Endothelial cell of hepatic sinusoid (primary cell): ENCODE data around the gene PMEPA1.

ENCODE experiments used
- in situ Hi-C: cut with HindIII; loops from 2 replicates; pipeline ENCODE4 v1.10.0; 2017; ENCODE audit warnings: low sequenced_read_pairs

Gene PMEPA1

DNA sequence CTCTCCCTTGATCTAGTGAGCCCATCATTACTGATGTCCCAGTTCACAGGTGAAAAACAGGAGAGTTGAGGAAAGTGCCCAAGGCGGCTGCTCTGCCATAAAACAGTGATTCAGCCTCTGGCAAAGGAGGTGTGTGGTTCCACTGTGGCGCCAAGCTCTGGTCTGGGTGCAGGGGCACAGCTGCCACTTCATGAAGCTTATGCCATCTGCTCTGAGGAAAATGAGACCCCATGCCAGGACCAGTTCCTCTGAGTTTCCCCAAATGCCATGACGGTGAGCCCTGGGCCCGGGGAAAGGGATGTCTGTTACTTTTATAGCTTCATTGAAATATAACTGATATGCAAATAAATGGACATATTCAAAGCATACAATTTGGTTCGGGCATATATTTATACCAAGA is 55.9 kb downstream of the PMEPA1 start:
- in situ Hi-C loops = loop anchor here (5.0 kb wide), 1 partner anchor 83 kb away; no protein-coding TSS in a partner anchor

GRCh38 chr20:57653546-57653900 is 56.3 kb downstream of the PMEPA1 start:
- in situ Hi-C loops = loop anchor here (5.0 kb wide), 1 partner anchor 84 kb away; no protein-coding TSS in a partner anchor

DNA sequence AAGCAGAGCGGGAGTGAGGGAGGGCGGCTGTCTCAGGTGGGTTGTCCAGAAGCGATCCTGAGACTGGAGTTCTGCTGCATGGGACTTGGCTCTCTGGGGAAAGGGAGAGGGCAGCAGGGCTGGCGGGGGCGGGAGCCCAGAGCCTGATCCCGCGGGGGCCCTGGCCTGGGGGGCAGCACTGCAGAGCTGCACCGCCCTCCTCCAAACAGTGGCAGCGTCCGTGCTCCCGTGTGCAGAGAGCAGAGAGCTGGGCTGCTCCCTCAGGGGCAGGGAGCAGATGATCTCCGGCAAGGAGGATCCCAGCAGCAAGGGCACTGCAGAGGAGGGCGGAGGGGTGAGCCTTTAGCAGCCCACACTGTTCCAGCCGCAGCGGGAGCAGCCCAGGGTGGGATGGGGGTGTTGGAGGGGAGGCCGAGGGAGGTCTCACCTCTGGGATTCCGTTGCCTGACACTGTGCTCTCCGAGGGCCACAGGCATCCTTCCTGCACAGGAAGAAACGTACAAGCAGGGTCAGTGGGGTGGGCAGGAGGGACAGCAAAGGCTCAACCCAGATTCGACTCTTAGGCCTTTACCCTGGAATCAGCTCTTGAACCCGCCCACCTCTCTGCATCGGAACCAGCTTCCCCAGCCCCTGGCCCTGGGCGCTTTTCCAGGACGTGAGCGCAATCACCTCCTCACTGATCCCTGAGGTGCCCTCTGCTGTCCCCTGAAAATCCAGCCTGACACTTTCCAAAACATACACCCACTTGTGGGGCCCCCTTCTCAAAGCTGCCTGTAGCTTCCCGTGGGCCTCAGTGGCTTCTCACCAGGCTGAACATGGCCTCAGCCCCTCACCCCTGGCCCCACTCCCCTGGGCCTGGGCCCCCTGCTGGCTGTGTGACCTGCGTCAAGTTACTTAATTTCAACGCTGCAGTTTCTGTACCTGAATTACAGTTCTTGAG is 56.9 kb downstream of the PMEPA1 start:
- in situ Hi-C loops = loop anchor here (5.0 kb wide), 1 partner anchor 84 kb away; no protein-coding TSS in a partner anchor

- in situ Hi-C loops = loop anchor here (5.0 kb wide), 1 partner anchor 85 kb away; no protein-coding TSS in a partner anchor
These were observed 57.8 kb downstream of the PMEPA1 start for GRCh38 chr20:57651881-57652605.

GRCh38 chr20:57650756-57651483 is 58.9 kb downstream of the PMEPA1 start:
- in situ Hi-C loops = loop anchor here (5.0 kb wide), 1 partner anchor 86 kb away; no protein-coding TSS in a partner anchor

DNA sequence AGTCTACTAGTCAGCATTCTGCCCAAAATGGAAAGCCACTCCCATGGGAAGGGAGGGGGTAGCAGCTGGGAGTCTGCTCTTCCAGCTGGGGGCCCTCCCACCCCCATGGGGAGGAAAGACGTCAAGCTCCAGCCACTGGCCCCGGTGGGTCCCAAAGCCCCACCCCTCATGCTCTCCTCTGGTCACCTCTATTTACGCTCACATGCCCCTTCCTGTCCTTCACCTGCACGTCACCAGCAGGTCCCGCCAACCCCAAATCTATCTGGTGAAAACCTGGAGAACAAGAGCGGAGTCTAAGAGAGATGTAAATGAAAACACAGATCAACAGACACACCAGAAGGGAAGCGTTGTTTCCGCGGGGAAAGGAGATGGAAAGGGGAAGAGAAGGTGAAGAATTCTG is 59.5 kb downstream of the PMEPA1 start:
- in situ Hi-C loops = loop anchor here (5.0 kb wide), 1 partner anchor 87 kb away; no protein-coding TSS in a partner anchor

GRCh38 chr20:57649617-57650015 is 60.2 kb downstream of the PMEPA1 start:
- in situ Hi-C loops = loop anchor here (5.0 to 25.0 kb wide), 3 partner anchors 42 to 438 kb away; no protein-coding TSS in a partner anchor

- in situ Hi-C loops = loop anchor here (5.0 to 25.0 kb wide), 2 partner anchors 42 to 438 kb away; no protein-coding TSS in a partner anchor
These were observed 60.8 kb downstream of the PMEPA1 start for GRCh38 chr20:57648878-57649616.

- in situ Hi-C loops = loop anchor here (5.0 to 25.0 kb wide), 2 partner anchors 41 to 439 kb away; no protein-coding TSS in a partner anchor
These were observed 61.7 kb downstream of the PMEPA1 start for GRCh38 chr20:57647933-57648785.

DNA sequence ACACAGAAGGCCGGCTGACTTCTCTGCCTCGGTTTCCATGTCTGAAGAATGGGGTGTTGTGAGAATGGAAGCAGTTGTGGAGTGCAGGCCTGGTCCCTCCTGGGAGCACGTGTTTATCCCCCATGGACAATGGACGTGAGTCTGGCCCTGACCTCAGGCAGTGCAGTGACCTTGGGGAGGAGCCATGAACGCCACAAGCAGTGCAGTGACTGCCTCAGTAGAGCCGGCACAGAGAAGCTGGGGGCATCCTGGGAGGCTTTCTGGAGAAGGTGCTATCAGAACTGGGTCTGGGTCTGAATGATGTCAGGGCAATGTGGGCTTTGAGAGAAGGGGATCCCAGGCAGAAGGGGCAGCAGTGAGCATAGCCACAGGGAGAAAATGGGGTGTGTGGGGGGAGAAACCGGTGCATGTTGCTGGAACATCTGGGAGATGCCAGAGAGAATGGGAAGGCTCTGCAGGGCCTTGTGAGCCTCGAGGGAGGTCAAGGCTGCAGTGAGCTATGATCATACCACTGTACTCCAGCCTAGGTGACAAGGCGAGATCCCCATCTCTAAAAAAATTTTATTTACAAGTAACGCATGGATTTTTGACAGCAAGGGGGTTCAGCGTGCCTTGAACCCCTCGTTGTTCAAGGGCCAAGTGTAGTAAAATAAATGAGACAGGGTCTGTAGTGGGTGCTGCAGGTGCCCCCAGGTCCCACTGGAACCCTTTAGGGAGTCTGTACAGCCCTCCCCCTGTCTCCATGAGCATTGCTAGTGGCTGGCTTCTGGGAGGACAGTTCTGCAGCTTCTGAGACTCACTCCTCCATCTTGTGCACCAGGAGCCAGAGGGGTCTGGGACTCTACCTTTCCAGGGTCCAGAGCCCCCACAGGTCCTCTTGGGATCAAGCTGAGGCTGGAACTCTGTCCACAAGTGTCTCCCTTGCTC is 62.5 kb downstream of the PMEPA1 start:
- in situ Hi-C loops = loop anchor here (5.0 to 25.0 kb wide), 2 partner anchors 40 to 440 kb away; no protein-coding TSS in a partner anchor

GRCh38 chr20:57638895-57639236 is 70.9 kb downstream of the PMEPA1 start:
- in situ Hi-C loops = loop anchor here (25.0 kb wide), 1 partner anchor 448 kb away; no protein-coding TSS in a partner anchor

- in situ Hi-C loops = loop anchor here (25.0 kb wide), 1 partner anchor 449 kb away; no protein-coding TSS in a partner anchor
These were observed 71.5 kb downstream of the PMEPA1 start for GRCh38 chr20:57638173-57638894.

DNA sequence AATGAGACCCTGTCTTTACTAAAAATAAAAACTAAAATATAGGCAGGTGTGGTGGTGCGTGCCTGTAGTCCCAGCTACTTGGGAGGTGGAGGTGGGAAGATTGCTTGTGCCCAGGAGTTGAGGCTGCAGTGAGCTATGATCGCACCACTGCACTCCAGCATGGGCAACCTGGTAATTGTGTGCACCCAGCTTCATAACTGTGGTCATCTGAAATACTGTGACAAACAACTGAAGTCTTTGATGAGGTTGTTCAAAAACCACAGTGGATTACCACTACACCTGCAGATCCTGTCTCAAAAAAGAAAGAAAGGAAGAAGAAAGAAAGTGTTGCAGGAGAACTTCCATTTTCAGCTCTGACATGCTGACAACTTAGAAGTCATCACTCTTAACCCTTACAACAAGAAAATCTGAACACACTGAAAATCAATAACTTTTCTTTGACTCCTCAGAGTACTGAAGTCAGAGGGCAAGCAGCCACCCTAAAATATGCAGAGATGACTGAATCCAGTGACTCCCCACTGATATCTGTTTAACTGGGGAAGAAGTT is 75.8 kb downstream of the PMEPA1 start:
- in situ Hi-C loops = loop anchor here (25.0 kb wide), 1 partner anchor 453 kb away; no protein-coding TSS in a partner anchor

- in situ Hi-C loops = loop anchor here (25.0 kb wide), 1 partner anchor 455 kb away; no protein-coding TSS in a partner anchor
These were observed 77.5 kb downstream of the PMEPA1 start for GRCh38 chr20:57632286-57632685.

- in situ Hi-C loops = loop anchor here (25.0 kb wide), 1 partner anchor 457 kb away; no protein-coding TSS in a partner anchor
These were observed 79.8 kb downstream of the PMEPA1 start for GRCh38 chr20:57630061-57630460.

GRCh38 chr20:57629491-57629901 is 80.3 kb downstream of the PMEPA1 start:
- in situ Hi-C loops = loop anchor here (25.0 kb wide), 1 partner anchor 458 kb away; no protein-coding TSS in a partner anchor
